ENCODE measurements around the gene EPOP. TPM values are rescaled to one million over a fixed set of nuclear protein-coding genes. Genes with fewer than 3 reads are reported as not detected.

EPOP gene
- polyA plus RNA-seq, 4 donors: 0.22 to 1.3 (median 0.40) TPM; not detected in 1

DNA sequence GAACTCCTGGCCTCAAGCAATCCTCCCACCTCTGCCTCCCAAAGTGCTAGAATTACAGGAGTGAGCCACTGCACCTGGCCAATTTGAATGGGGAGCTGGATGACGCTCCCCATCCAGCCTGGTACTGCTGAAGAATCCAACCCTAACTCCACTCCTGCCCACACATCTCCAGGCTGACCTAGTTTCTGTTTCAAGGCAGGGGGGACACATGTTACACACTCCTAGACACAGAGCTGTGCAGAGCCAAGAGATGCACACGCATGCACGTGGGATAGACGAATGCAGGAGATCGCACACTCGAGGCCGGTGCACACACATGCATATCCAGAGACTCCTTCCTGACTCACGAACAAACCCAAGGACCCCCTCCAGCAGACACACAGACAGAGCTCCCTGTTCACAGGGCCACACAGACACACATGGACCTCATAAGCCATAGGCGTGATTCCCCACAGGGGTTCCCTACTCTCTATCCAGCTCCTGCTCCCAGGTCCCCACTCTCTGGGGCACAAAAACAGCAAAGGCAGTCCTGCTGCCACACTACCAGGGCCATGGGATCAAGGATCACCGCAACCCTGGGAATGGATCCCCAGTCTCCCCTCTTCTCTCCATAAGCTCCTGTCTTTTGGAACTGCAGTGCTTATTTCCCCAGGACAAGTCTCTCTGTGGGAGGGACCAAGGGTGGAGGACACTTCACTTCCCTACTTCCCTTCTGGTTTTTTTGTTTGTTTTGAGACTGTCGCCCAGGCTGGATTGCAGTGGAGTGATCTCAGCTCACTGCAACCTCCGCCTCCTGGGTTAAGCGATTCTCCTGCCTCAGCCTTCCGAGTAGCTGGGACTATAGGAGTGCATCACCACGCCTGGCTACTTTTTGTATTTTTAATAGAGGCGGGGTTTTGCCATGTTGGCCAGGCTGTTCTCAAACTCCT, 14.4 kb downstream of the EPOP start:
- Histone ChIP-seq H3K27me3 (ENCODE audit: control insufficient read depth in 3 of 3, insufficient read depth in 3 of 3, low read length in 3 of 3) (peaks cover 0 to 3% (median 0%) of the 10 kb centered on the region in 3 donors), H3K4me1 (ENCODE audit: control insufficient read depth in 3 of 3, insufficient read depth in 2 of 3, low read depth in 1 of 3, low read length in 2 of 3) (no peaks in the 10 kb centered on the region), H3K9me3 (ENCODE audit: control insufficient read depth in 2 of 2, insufficient read depth in 1 of 2, low read depth in 1 of 2, low read length in 1 of 2) (no peaks in the 10 kb centered on the region), H3K27ac (ENCODE audit: low read depth in 1 of 3, low read length in 2 of 3) (no peak overlapping the region), H3K4me3 (ENCODE audit: low read depth in 1 of 3, low read length in 3 of 3) (no peak overlapping the region), H3K36me3 (ENCODE audit: control insufficient read depth in 3 of 3, insufficient read depth in 2 of 3, low read depth in 1 of 3, low read length in 3 of 3) (no peaks in the 10 kb centered on the region)
- WGBS, 3 donors: 70 to 78% (median 75%) methylated on average over 16 of the region's 16 CpGs
- DNase-seq (peak in 1 of 2 donors; percentile 22), FAIRE-seq (no peak)

DNA sequence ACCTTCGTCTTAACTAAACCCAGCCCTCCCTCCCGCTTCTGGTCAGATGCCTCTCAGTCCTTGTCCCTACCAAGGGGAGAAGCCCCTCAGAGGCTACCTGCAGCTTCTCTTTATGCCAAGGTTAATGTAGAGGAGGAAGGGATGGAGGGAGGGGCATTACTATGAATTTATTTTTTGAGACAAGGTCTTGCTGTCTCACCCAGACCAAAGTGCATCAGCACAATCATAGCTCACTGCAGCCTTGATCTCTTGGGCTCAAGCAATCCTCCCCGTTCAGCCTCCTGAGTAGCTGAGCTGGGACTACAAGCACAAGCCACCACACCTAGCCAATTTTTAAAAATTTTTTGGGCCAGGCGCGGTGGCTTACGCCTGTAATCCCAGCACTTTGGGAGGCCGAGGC, 15.3 kb downstream of the EPOP start:
- DNase-seq (no peak), FAIRE-seq (no peak)
- 77 to 85% (median 83%) methylated on average over 6 to 7 of the region's 7 CpGs for WGBS, 3 donors
- no peak overlapping the region for H3K27ac ChIP-seq (ENCODE audit: low read depth in 1 of 3, low read length in 2 of 3)
- no peaks in the 10 kb centered on the region for H3K4me1 ChIP-seq (ENCODE audit: control insufficient read depth in 3 of 3, insufficient read depth in 2 of 3, low read depth in 1 of 3, low read length in 2 of 3)
- peaks cover 0 to 11% (median 5%) of the 10 kb centered on the region in 3 donors for H3K27me3 ChIP-seq (ENCODE audit: control insufficient read depth in 3 of 3, insufficient read depth in 3 of 3, low read length in 3 of 3)
- H3K36me3 ChIP-seq (ENCODE audit: control insufficient read depth in 3 of 3, insufficient read depth in 2 of 3, low read depth in 1 of 3, low read length in 3 of 3): no peaks in the 10 kb centered on the region
- no peak overlapping the region for H3K4me3 ChIP-seq (ENCODE audit: low read depth in 1 of 3, low read length in 3 of 3)
- H3K9me3 ChIP-seq (ENCODE audit: control insufficient read depth in 2 of 2, insufficient read depth in 1 of 2, low read depth in 1 of 2, low read length in 1 of 2): no peaks in the 10 kb centered on the region

DNA sequence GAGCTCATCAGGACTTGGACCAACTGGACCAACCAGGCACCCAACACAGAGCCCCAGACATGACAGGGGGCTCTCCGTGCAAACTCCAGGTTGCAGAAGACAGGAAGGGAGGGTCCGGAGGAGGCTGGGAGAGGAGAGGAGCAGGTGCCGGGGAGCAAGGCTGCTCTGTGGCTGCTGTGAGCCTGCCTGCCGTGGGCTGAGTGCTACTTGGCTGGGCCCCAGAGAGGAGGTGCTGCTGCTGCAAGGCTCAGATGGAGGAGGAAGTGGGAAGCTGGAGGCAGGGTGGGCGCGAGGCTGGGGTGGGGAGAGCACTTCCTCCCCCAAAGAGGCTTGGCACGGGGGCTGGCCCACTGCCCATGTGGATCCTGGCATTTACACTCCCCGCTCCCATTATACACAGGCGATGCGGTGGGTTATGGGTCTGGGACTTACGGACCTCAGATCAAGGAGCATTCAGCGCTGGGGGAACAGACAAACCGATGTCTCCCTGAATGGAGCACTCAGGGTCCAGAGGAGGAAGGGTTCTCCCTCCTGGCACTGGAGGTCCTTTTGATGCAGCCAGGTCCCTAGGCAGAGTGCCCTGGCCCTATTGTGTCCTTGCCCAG, 15.9 kb downstream of the EPOP start:
- 48 to 67% (median 50%) methylated on average over 11 to 13 of the region's 13 CpGs for WGBS, 3 donors
- no peak for DNase-seq

DNA sequence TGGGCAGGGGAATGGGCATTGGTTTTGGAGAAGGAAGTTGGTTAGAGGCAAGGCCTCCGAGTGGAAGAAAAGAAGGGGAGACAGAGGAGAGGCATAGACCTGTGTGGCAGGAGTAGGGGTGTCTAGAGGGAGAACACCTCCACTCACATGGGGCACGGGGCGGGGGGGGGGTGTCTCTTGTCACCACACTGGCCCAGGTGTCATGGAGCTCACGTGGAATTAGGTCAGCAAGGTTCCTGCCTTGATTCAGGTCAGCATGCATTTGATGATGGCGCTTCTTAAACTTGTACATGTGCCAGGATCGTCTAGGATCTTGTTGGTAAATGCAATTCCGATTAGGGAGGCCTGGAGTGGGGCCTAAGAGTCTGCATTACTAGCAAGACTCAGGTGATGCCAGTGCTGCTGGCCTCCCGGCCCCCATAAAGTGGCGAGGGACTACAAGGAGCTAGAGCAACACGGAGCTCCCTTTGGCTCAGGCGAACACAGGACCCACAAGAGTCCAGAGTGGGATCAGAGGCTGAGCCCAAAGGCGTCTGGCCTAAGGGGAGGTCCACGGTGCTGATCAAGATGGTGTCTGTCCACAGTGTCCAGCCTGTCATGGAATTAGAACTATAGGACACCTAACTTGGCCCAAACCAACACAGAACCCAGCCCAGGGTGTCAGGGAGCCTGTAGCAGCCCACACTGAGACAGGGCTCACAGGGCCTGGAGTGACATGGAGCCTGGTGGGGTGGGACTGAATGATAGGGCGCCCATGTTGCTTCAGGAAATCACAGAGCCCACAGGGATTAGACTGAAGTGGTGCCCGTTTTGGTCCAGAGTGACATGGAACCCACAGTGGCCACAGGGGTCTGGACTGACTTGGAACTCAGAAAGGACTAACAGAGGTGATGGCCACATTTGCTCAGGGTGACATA, 16.7 kb downstream of the EPOP start:
- Histone ChIP-seq H3K4me3 (ENCODE audit: low read depth in 1 of 3, low read length in 3 of 3) (no peak overlapping the region), H3K4me1 (ENCODE audit: control insufficient read depth in 3 of 3, insufficient read depth in 2 of 3, low read depth in 1 of 3, low read length in 2 of 3) (no peaks in the 10 kb centered on the region), H3K27me3 (ENCODE audit: control insufficient read depth in 3 of 3, insufficient read depth in 3 of 3, low read length in 3 of 3) (peaks cover 0 to 18% (median 11%) of the 10 kb centered on the region in 3 donors), H3K27ac (ENCODE audit: low read depth in 1 of 3, low read length in 2 of 3) (no peak overlapping the region), H3K36me3 (ENCODE audit: control insufficient read depth in 3 of 3, insufficient read depth in 2 of 3, low read depth in 1 of 3, low read length in 3 of 3) (no peaks in the 10 kb centered on the region), H3K9me3 (ENCODE audit: control insufficient read depth in 2 of 2, insufficient read depth in 1 of 2, low read depth in 1 of 2, low read length in 1 of 2) (no peaks in the 10 kb centered on the region)
- DNase-seq: no peak
- no peak for FAIRE-seq
- WGBS, 3 donors: 76 to 84% (median 80%) methylated on average over 15 of the region's 15 CpGs

More for the DNA sequence above, 15.9 kb downstream of the EPOP start:
- no peaks in the 10 kb centered on the region for H3K9me3 ChIP-seq (ENCODE audit: control insufficient read depth in 2 of 2, insufficient read depth in 1 of 2, low read depth in 1 of 2, low read length in 1 of 2)
- no peaks in the 10 kb centered on the region for H3K36me3 ChIP-seq (ENCODE audit: control insufficient read depth in 3 of 3, insufficient read depth in 2 of 3, low read depth in 1 of 3, low read length in 3 of 3)
- H3K4me1 ChIP-seq (ENCODE audit: control insufficient read depth in 3 of 3, insufficient read depth in 2 of 3, low read depth in 1 of 3, low read length in 2 of 3): no peaks in the 10 kb centered on the region
- H3K27me3 ChIP-seq (ENCODE audit: control insufficient read depth in 3 of 3, insufficient read depth in 3 of 3, low read length in 3 of 3): peaks cover 0 to 16% (median 9%) of the 10 kb centered on the region in 3 donors
- no peak overlapping the region for H3K27ac ChIP-seq (ENCODE audit: low read depth in 1 of 3, low read length in 2 of 3)
- no peak overlapping the region for H3K4me3 ChIP-seq (ENCODE audit: low read depth in 1 of 3, low read length in 3 of 3)
- no peak for FAIRE-seq

DNA sequence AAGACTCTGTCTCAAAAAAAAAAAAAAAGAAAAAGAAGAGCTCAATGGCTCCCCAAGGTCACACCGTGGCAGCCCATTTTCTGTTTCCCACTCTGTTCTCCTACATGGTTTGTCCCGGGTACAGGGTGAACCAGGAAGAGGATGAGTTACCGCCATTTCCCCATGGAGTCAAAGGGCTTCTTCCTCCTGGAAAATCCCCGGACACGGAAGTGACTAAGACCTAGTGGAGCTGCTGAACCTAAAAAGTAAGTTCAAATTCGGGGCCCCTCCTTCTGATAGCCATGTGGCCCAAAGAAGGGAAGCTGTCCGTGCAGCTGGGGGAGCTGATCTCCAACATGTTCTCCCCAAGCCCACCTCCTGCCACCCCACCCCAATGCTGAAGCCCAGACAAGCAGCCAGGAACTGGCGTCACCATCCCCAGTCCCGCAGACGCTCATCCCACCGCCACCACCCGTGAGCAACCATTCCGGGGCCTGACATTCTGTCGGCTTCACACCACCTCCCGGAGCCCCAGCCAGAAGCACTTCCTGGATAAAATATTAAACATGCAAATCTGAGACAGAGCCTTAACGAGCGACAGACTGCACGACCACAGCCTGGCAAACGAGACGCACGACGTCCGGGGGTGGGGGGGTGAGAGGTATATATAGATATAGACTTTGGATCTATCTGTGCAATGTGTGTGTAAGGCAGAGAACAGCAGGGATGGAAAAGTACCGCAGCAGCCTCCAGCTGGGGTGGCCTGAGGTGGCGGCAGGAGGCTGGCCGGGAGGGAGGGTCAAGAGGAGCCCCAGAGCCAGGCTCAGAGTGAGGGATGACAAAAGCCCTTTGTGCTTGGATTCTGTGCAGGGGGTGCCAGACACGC, 17.6 kb downstream of the EPOP start:
- 40 to 58% (median 49%) methylated on average over 27 of the region's 27 CpGs for WGBS, 3 donors
- Histone ChIP-seq H3K4me3 (ENCODE audit: low read depth in 1 of 3, low read length in 3 of 3) (no peak overlapping the region), H3K27me3 (ENCODE audit: control insufficient read depth in 3 of 3, insufficient read depth in 3 of 3, low read length in 3 of 3) (peaks cover 0 to 18% (median 11%) of the 10 kb centered on the region in 3 donors), H3K27ac (ENCODE audit: low read depth in 1 of 3, low read length in 2 of 3) (no peak overlapping the region), H3K4me1 (ENCODE audit: control insufficient read depth in 3 of 3, insufficient read depth in 2 of 3, low read depth in 1 of 3, low read length in 2 of 3) (no peaks in the 10 kb centered on the region), H3K9me3 (ENCODE audit: control insufficient read depth in 2 of 2, insufficient read depth in 1 of 2, low read depth in 1 of 2, low read length in 1 of 2) (no peaks in the 10 kb centered on the region), H3K36me3 (ENCODE audit: control insufficient read depth in 3 of 3, insufficient read depth in 2 of 3, low read depth in 1 of 3, low read length in 3 of 3) (no peaks in the 10 kb centered on the region)
- DNase-seq: peak in 1 of 2 donors; percentile 21
- FAIRE-seq: no peak

DNA sequence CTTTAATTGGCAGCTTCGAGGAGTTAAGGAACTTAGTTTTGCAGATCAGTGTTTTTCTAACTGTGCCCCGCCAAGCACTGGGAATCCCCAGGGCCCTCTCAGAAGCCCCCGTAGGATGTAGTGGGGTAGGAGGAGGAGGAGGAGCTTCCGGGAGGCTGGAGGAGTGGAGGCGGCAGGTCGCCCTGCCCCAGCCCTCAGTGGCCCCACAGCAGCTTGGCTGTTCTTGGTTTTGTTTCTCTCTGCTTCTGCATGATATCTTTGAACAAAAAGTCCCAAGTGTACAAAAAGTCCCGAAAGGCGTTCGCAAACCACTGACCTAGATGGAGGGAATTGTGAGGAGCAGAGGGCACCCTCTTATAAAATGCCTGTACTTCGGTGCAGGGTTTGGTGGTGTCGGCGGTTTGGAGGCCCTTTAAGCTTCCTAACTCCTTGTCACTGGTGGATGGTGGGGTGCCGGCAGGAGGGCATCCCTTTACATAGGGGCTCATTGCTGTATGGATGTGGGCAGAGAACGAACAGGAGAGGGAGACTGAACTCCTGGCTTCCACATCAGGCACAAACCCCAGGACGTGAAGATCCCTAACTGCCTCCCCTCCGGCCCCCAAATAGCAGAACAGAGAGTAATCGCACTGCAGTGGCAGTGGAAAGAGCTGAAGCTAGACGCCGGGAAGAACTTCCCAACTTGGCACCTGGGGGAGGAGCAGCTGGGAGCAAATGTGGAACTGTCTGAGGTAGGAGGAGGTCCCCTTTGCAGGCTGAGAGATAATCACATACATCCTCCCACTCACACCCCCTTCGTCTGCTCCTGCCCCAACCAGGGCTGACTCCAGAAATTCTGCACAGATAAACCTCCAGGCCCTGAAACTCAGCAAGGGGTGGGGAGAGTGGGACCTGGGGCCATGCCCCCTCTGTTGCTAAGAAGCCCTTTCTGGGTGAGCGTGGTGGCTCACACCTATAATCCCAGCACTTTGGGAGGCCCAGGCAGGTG, 20.1 kb downstream of the EPOP start:
- H3K4me3 ChIP-seq (ENCODE audit: low read depth in 1 of 3, low read length in 3 of 3): no peak overlapping the region
- FAIRE-seq: no peak
- WGBS, 3 donors: 54 to 59% (median 54%) methylated on average over 21 of the region's 21 CpGs
- H3K27me3 ChIP-seq (ENCODE audit: control insufficient read depth in 3 of 3, insufficient read depth in 3 of 3, low read length in 3 of 3): peaks cover 0 to 18% (median 11%) of the 10 kb centered on the region in 3 donors
- no peak for DNase-seq
- no peaks in the 10 kb centered on the region for H3K9me3 ChIP-seq (ENCODE audit: control insufficient read depth in 2 of 2, insufficient read depth in 1 of 2, low read depth in 1 of 2, low read length in 1 of 2)
- H3K36me3 ChIP-seq (ENCODE audit: control insufficient read depth in 3 of 3, insufficient read depth in 2 of 3, low read depth in 1 of 3, low read length in 3 of 3): no peaks in the 10 kb centered on the region
- H3K4me1 ChIP-seq (ENCODE audit: control insufficient read depth in 3 of 3, insufficient read depth in 2 of 3, low read depth in 1 of 3, low read length in 2 of 3): no peaks in the 10 kb centered on the region
- no peak overlapping the region for H3K27ac ChIP-seq (ENCODE audit: low read depth in 1 of 3, low read length in 2 of 3)

DNA sequence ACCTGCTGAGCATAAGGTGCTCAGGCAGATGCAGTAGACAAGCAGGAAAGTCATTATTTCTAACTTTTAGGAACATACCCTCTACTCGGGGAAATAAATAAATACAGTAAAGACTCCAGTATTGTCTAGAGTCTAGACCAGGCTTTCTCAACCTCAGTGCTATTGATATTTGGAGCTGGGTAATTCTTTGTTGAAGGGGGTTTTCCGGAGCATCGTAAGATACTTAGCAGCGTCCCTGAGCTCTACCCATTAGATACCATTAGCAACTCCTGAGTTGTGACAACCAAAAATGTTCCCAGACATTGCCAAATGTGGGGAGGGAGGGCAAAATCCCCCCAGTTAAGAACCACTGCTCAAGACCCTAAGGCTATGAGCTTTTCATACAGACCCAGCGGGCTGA, 21.1 kb downstream of the EPOP start:
- FAIRE-seq (no peak), DNase-seq (no peak)
- no peak overlapping the region for H3K4me3 ChIP-seq (ENCODE audit: low read depth in 1 of 3, low read length in 3 of 3)
- no peak overlapping the region for H3K27ac ChIP-seq (ENCODE audit: low read depth in 1 of 3, low read length in 2 of 3)
- H3K36me3 ChIP-seq (ENCODE audit: control insufficient read depth in 3 of 3, insufficient read depth in 2 of 3, low read depth in 1 of 3, low read length in 3 of 3): no peaks in the 10 kb centered on the region
- no peaks in the 10 kb centered on the region for H3K9me3 ChIP-seq (ENCODE audit: control insufficient read depth in 2 of 2, insufficient read depth in 1 of 2, low read depth in 1 of 2, low read length in 1 of 2)
- WGBS, 3 donors: 65 to 88% (median 81%) methylated on average over 5 of the region's 5 CpGs
- H3K4me1 ChIP-seq (ENCODE audit: control insufficient read depth in 3 of 3, insufficient read depth in 2 of 3, low read depth in 1 of 3, low read length in 2 of 3): no peaks in the 10 kb centered on the region
- H3K27me3 ChIP-seq (ENCODE audit: control insufficient read depth in 3 of 3, insufficient read depth in 3 of 3, low read length in 3 of 3): peaks cover 0 to 16% (median 11%) of the 10 kb centered on the region in 3 donors
